GM19438 (cell line): ENCODE data around the gene CXCL17.
"Not testable (repeated sequence)": the region's sequence is repeated elsewhere in the genome, so short reads cannot be mapped to it uniquely, and the experiment has no call there.

Source experiments
- ATAC-seq: cut with Tn5 transposase; IDR thresholded peaks from one replicate; pipeline ENCODE4 v1.9.1; 2021; ENCODE audit warnings: low read depth; ENCODE audit not compliant: unreplicated experiment

CXCL17 gene

GRCh38 chr19:42442833-42443232 lies at the start of gene CXCL17:
Gene CXCL17 (minus strand): TSS chr19:42442946. CDS start chr19:42442832, 114 bp downstream.
- no peak for ATAC-seq

- no peak for ATAC-seq
These were observed 46.2 kb upstream of the CXCL17 start for GRCh38 chr19:42488783-42489521.

GRCh38 chr19:42487798-42488178 lies 45.0 kb upstream of the CXCL17 start:
- no peak for ATAC-seq

GRCh38 chr19:42487032-42487797 lies 44.5 kb upstream of the CXCL17 start:
- ATAC-seq = no peak

GRCh38 chr19:42485036-42485435 lies 42.3 kb upstream of the CXCL17 start:
- ATAC-seq = not testable (repeated sequence)

GRCh38 chr19:42480335-42481095 lies 37.8 kb upstream of the CXCL17 start:
- no peak for ATAC-seq

GRCh38 chr19:42479736-42480135 lies 37.0 kb upstream of the CXCL17 start:
- no peak for ATAC-seq

GRCh38 chr19:42478765-42479311 lies 36.1 kb upstream of the CXCL17 start:
- no peak for ATAC-seq

GRCh38 chr19:42477933-42478332 lies 35.2 kb upstream of the CXCL17 start:
- no peak for ATAC-seq

- ATAC-seq = no peak
These were observed 34.4 kb upstream of the CXCL17 start for GRCh38 chr19:42477117-42477516.

GRCh38 chr19:42475366-42475765 lies 32.6 kb upstream of the CXCL17 start:
- ATAC-seq = no peak

GRCh38 chr19:42474743-42475142 lies 32.0 kb upstream of the CXCL17 start:
- ATAC-seq = no peak

GRCh38 chr19:42473686-42474085 lies 30.9 kb upstream of the CXCL17 start:
- no peak for ATAC-seq

GRCh38 chr19:42472402-42473147 lies 29.8 kb upstream of the CXCL17 start:
- ATAC-seq = no peak

- no peak for ATAC-seq
These were observed 29.0 kb upstream of the CXCL17 start for GRCh38 chr19:42471554-42472249.

- ATAC-seq = no peak
These were observed 26.8 kb upstream of the CXCL17 start for GRCh38 chr19:42469311-42470235.

GRCh38 chr19:42468273-42468796 lies 25.6 kb upstream of the CXCL17 start:
- ATAC-seq = no peak

GRCh38 chr19:42467183-42467760 lies 24.5 kb upstream of the CXCL17 start:
- ATAC-seq = no peak
